GM12891 (cell line): Measurements from ENCODE around the gene ICA1.

Experiments used
- POLR2A ChIP-seq: IDR thresholded peaks from 2 replicates; pipeline ENCODE4 v1.6.1; 2011; ENCODE audit warnings: low read depth, low read length, control low read depth
- TAF1 ChIP-seq: IDR thresholded peaks from 2 replicates; pipeline ENCODE4 v1.6.1; 2011; ENCODE audit warnings: low read depth, low read length, control low read depth

- TF ChIP-seq TAF1 (no peak), POLR2A (no peak)
Observed at GRCh38 chr7:8251195-8251594, 10.8 kb downstream of the ICA1 start.
